ENCODE data around the gene PHACTR1. TPM values are rescaled to one million over a fixed set of nuclear protein-coding genes. Genes with fewer than 3 reads are reported as not detected.
A peak's percentile ranks its signal among the peaks of the same experiment; 100 is the strongest.

Gene PHACTR1
- total and polyA plus RNA-seq, 4 donors: 18.1 to 49.0 (median 39.5) TPM

DNA sequence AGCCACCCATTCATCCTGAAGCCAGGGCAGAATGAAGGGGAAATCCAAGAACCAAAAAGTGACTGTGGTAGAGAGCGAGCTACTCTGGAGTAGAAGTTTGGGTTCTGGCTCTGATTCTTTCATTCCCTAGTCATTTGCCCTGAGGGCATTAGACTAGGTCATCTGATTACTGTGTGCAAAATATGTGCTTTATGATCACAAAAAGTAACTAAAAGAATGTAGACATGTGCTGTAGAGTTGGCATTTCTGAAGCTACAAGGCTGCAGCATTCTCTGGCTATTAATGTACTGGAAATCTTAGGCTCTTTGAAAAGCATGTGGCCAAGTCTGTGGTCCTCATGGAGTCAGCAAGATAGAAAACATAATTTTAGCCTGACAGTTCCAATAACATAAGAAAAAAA, 517.6 kb downstream of the PHACTR1 start:
- Histone ChIP-seq H3K4me1 (ENCODE audit: control insufficient read depth, insufficient read depth, low read length) (no peaks in the 10 kb centered on the region), H3K36me3 (ENCODE audit: control insufficient read depth, insufficient read depth, low read length) (peaks cover 9% of the 10 kb centered on the region), H3K27me3 (ENCODE audit: control insufficient read depth, insufficient read depth, low read length) (no peaks in the 10 kb centered on the region), H3K9me3 (ENCODE audit: control insufficient read depth, insufficient read depth, low read length) (no peaks in the 10 kb centered on the region), H3K4me3 (ENCODE audit: low read depth, low read length) (no peak overlapping the region), H3K27ac (ENCODE audit: low read depth, low read length) (no peak overlapping the region)
- 100% methylated on average over 1 of the region's 1 CpG for WGBS (ENCODE audit: insufficient coverage)
- DNase-seq (ENCODE audit: low read depth in 4 of 6, low spot score in 6 of 6): no peak

GRCh38 chr6:13235339-13235738, 518.8 kb downstream of the PHACTR1 start:
- H3K27me3 ChIP-seq (ENCODE audit: control insufficient read depth, insufficient read depth, low read length): no peaks in the 10 kb centered on the region
- H3K9me3 ChIP-seq (ENCODE audit: control insufficient read depth, insufficient read depth, low read length): no peaks in the 10 kb centered on the region
- H3K4me1 ChIP-seq (ENCODE audit: control insufficient read depth, insufficient read depth, low read length): peaks cover 4% of the 10 kb centered on the region
- H3K36me3 ChIP-seq (ENCODE audit: control insufficient read depth, insufficient read depth, low read length): peaks cover 3% of the 10 kb centered on the region
- no peak overlapping the region for H3K4me3 ChIP-seq (ENCODE audit: low read depth, low read length)
- 100% methylated on average over 2 of the region's 2 CpGs for WGBS (ENCODE audit: insufficient coverage)
- no peak for DNase-seq (ENCODE audit: low read depth in 4 of 6, low spot score in 6 of 6)
- no peak overlapping the region for H3K27ac ChIP-seq (ENCODE audit: low read depth, low read length)

GRCh38 chr6:13237318-13237717, 520.8 kb downstream of the PHACTR1 start:
- no CpG with 5 or more reads among the region's 3 CpGs for WGBS (ENCODE audit: insufficient coverage)
- DNase-seq (ENCODE audit: low read depth in 4 of 6, low spot score in 6 of 6): no peak
- Histone ChIP-seq H3K4me3 (ENCODE audit: low read depth, low read length) (no peak overlapping the region), H3K27me3 (ENCODE audit: control insufficient read depth, insufficient read depth, low read length) (no peaks in the 10 kb centered on the region), H3K36me3 (ENCODE audit: control insufficient read depth, insufficient read depth, low read length) (no peaks in the 10 kb centered on the region), H3K9me3 (ENCODE audit: control insufficient read depth, insufficient read depth, low read length) (no peaks in the 10 kb centered on the region), H3K4me1 (ENCODE audit: control insufficient read depth, insufficient read depth, low read length) (peaks cover 4% of the 10 kb centered on the region), H3K27ac (ENCODE audit: low read depth, low read length) (no peak overlapping the region)

DNA sequence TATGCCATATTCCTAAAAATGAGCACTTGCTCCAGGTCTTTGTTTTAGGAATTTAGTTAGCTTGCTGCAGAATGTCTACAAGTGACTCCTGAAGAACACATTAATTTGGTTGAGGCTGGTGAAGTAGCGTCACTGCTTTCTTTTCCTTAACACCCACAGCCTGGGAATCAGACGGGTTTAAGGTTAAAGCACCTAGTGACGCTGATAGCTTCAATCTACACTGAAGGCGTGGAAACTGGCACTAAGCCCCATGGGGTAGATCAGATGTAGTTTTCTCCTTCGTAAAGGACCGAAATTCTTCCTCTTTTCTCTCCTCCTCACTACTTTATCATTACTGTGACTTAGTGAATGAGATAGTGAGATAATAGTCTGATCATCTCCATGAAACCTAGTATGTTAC, 521.5 kb downstream of the PHACTR1 start:
- Histone ChIP-seq H3K36me3 (ENCODE audit: control insufficient read depth, insufficient read depth, low read length) (no peaks in the 10 kb centered on the region), H3K9me3 (ENCODE audit: control insufficient read depth, insufficient read depth, low read length) (no peaks in the 10 kb centered on the region), H3K4me3 (ENCODE audit: low read depth, low read length) (no peak overlapping the region), H3K27ac (ENCODE audit: low read depth, low read length) (no peak overlapping the region), H3K27me3 (ENCODE audit: control insufficient read depth, insufficient read depth, low read length) (no peaks in the 10 kb centered on the region), H3K4me1 (ENCODE audit: control insufficient read depth, insufficient read depth, low read length) (peaks cover 4% of the 10 kb centered on the region)
- WGBS (ENCODE audit: insufficient coverage): no CpG with 5 or more reads among the region's 6 CpGs
- DNase-seq (ENCODE audit: low read depth in 4 of 6, low spot score in 6 of 6): no peak

GRCh38 chr6:13238640-13239216, 522.2 kb downstream of the PHACTR1 start:
- Histone ChIP-seq H3K36me3 (ENCODE audit: control insufficient read depth, insufficient read depth, low read length) (no peaks in the 10 kb centered on the region), H3K4me3 (ENCODE audit: low read depth, low read length) (no peak overlapping the region), H3K9me3 (ENCODE audit: control insufficient read depth, insufficient read depth, low read length) (no peaks in the 10 kb centered on the region), H3K4me1 (ENCODE audit: control insufficient read depth, insufficient read depth, low read length) (peaks cover 4% of the 10 kb centered on the region), H3K27me3 (ENCODE audit: control insufficient read depth, insufficient read depth, low read length) (no peaks in the 10 kb centered on the region), H3K27ac (ENCODE audit: low read depth, low read length) (peak overlapping the region; percentile 81)
- DNase-seq (ENCODE audit: low read depth in 4 of 6, low spot score in 6 of 6): no peak
- no CpG with 5 or more reads among the region's 7 CpGs for WGBS (ENCODE audit: insufficient coverage)

- DNase-seq (ENCODE audit: low read depth in 4 of 6, low spot score in 6 of 6): peak in 1 of 6 donors; percentile 28
- WGBS (ENCODE audit: insufficient coverage): 77% methylated on average over 6 of the region's 9 CpGs
- Histone ChIP-seq H3K36me3 (ENCODE audit: control insufficient read depth, insufficient read depth, low read length) (no peaks in the 10 kb centered on the region), H3K27ac (ENCODE audit: low read depth, low read length) (peak overlapping the region; percentile 81), H3K4me3 (ENCODE audit: low read depth, low read length) (no peak overlapping the region), H3K9me3 (ENCODE audit: control insufficient read depth, insufficient read depth, low read length) (no peaks in the 10 kb centered on the region), H3K27me3 (ENCODE audit: control insufficient read depth, insufficient read depth, low read length) (no peaks in the 10 kb centered on the region), H3K4me1 (ENCODE audit: control insufficient read depth, insufficient read depth, low read length) (peaks cover 4% of the 10 kb centered on the region)
These were observed 523.2 kb downstream of the PHACTR1 start for GRCh38 chr6:13239530-13240455.

- no peaks in the 10 kb centered on the region for H3K36me3 ChIP-seq (ENCODE audit: control insufficient read depth, insufficient read depth, low read length)
- peaks cover 4% of the 10 kb centered on the region for H3K4me1 ChIP-seq (ENCODE audit: control insufficient read depth, insufficient read depth, low read length)
- no peak overlapping the region for H3K4me3 ChIP-seq (ENCODE audit: low read depth, low read length)
- no CpG with 5 or more reads among the region's 5 CpGs for WGBS (ENCODE audit: insufficient coverage)
- DNase-seq (ENCODE audit: low read depth in 4 of 6, low spot score in 6 of 6): no peak
- H3K27ac ChIP-seq (ENCODE audit: low read depth, low read length): no peak overlapping the region
- H3K27me3 ChIP-seq (ENCODE audit: control insufficient read depth, insufficient read depth, low read length): no peaks in the 10 kb centered on the region
- no peaks in the 10 kb centered on the region for H3K9me3 ChIP-seq (ENCODE audit: control insufficient read depth, insufficient read depth, low read length)
These were observed 524.8 kb downstream of the PHACTR1 start for GRCh38 chr6:13241364-13241763.

GRCh38 chr6:13242178-13242577, 525.6 kb downstream of the PHACTR1 start:
- Histone ChIP-seq H3K4me3 (ENCODE audit: low read depth, low read length) (no peak overlapping the region), H3K9me3 (ENCODE audit: control insufficient read depth, insufficient read depth, low read length) (no peaks in the 10 kb centered on the region), H3K27ac (ENCODE audit: low read depth, low read length) (no peak overlapping the region), H3K27me3 (ENCODE audit: control insufficient read depth, insufficient read depth, low read length) (no peaks in the 10 kb centered on the region), H3K36me3 (ENCODE audit: control insufficient read depth, insufficient read depth, low read length) (no peaks in the 10 kb centered on the region), H3K4me1 (ENCODE audit: control insufficient read depth, insufficient read depth, low read length) (peaks cover 4% of the 10 kb centered on the region)
- 100% methylated on average over 2 of the region's 3 CpGs for WGBS (ENCODE audit: insufficient coverage)
- no peak for DNase-seq (ENCODE audit: low read depth in 4 of 6, low spot score in 6 of 6)

DNA sequence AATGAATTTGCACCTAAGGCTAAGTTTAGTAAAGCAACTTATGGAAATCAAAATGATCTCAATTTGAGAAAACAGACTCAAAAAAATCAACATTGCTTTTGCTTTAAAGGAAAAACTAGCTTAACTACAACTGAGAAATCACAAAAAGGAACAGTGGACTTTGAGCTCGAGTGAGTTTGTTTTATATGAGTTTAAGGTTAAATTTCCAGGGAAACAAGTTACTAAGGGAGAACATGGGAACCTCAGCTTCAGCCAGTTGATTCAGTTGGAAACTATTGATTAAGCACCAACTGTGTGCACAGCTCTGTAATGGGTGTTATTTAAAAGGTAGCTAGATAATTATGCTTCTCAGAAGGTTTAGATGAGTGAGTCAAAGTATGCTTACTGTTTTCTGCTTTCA, 526.0 kb downstream of the PHACTR1 start:
- Histone ChIP-seq H3K9me3 (ENCODE audit: control insufficient read depth, insufficient read depth, low read length) (no peaks in the 10 kb centered on the region), H3K4me3 (ENCODE audit: low read depth, low read length) (no peak overlapping the region), H3K27ac (ENCODE audit: low read depth, low read length) (no peak overlapping the region), H3K36me3 (ENCODE audit: control insufficient read depth, insufficient read depth, low read length) (no peaks in the 10 kb centered on the region), H3K27me3 (ENCODE audit: control insufficient read depth, insufficient read depth, low read length) (no peaks in the 10 kb centered on the region), H3K4me1 (ENCODE audit: control insufficient read depth, insufficient read depth, low read length) (peaks cover 4% of the 10 kb centered on the region)
- 67% methylated on average over 1 of the region's 1 CpG for WGBS (ENCODE audit: insufficient coverage)
- no peak for DNase-seq (ENCODE audit: low read depth in 4 of 6, low spot score in 6 of 6)

DNA sequence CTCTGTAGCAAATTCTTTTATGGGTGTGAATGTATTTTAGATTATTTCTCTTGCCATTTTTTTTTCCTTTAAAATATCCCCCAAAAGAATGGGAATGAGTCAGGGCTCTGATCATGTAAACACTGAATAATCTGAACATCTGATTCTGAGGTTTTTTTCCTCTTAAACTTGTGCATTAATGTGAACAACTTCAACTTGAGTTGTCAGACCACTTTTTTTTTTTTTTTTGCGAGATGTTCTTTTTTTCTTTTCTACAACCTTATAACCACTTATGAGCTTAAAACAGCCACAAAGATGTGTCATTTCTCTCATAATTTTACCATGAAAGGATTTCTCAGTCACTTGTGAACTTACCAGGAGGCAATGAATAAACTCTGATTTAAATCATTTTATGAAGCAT, 526.5 kb downstream of the PHACTR1 start:
- H3K4me3 ChIP-seq (ENCODE audit: low read depth, low read length): no peak overlapping the region
- DNase-seq (ENCODE audit: low read depth in 4 of 6, low spot score in 6 of 6): no peak
- no peaks in the 10 kb centered on the region for H3K9me3 ChIP-seq (ENCODE audit: control insufficient read depth, insufficient read depth, low read length)
- H3K27me3 ChIP-seq (ENCODE audit: control insufficient read depth, insufficient read depth, low read length): no peaks in the 10 kb centered on the region
- peaks cover 4% of the 10 kb centered on the region for H3K4me1 ChIP-seq (ENCODE audit: control insufficient read depth, insufficient read depth, low read length)
- WGBS (ENCODE audit: insufficient coverage): no CpG with 5 or more reads among the region's 1 CpG
- no peaks in the 10 kb centered on the region for H3K36me3 ChIP-seq (ENCODE audit: control insufficient read depth, insufficient read depth, low read length)
- no peak overlapping the region for H3K27ac ChIP-seq (ENCODE audit: low read depth, low read length)

Measured in spinal cord (tissue), 10 donors.